Epithelial cell of esophagus (primary cell): ENCODE measurements around the gene DLX6.

Experiments
- DNase-seq: peaks from one replicate; pipeline ENCODE4 v3.0.0; 2010; ENCODE audit warnings: low read depth
- H3K4me3 ChIP-seq: 2 replicates; pipeline ENCODE4 v1.5.1; 2011; ENCODE audit warnings: mild to moderate bottlenecking, low read length, control low read depth
- TF ChIP-seq, protein P1 (sequence below): IDR thresholded peaks from 2 replicates; pipeline ENCODE4 v1.5.1; 2011; ENCODE audit warnings: low read depth, mild to moderate bottlenecking, low read length, control low read depth, inconsistent platforms; ENCODE audit not compliant: insufficient read depth; ENCODE audit errors: missing control alignments

Gene DLX6

DNA sequence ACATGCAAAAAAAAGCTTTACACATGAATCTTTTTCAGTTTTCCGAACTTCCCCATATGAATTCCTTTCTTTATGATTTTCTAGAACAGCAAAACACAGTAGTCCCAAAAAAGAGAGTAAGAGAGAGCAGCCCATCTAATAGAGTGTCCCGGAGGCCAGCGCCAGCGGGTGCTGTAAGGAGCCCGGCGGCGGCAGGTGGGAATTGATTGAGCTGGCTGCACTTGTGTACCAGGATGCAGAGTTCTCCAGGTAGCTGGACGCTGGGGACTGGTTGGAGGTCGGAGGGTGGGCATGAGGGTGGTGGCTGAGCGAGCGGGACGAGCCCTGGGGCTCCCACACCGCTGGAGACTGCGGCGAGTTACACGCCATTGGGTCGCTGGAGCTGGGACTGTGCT lies 15.2 kb downstream of the DLX6 start:
- no peak overlapping the region for H3K4me3 ChIP-seq

DNA sequence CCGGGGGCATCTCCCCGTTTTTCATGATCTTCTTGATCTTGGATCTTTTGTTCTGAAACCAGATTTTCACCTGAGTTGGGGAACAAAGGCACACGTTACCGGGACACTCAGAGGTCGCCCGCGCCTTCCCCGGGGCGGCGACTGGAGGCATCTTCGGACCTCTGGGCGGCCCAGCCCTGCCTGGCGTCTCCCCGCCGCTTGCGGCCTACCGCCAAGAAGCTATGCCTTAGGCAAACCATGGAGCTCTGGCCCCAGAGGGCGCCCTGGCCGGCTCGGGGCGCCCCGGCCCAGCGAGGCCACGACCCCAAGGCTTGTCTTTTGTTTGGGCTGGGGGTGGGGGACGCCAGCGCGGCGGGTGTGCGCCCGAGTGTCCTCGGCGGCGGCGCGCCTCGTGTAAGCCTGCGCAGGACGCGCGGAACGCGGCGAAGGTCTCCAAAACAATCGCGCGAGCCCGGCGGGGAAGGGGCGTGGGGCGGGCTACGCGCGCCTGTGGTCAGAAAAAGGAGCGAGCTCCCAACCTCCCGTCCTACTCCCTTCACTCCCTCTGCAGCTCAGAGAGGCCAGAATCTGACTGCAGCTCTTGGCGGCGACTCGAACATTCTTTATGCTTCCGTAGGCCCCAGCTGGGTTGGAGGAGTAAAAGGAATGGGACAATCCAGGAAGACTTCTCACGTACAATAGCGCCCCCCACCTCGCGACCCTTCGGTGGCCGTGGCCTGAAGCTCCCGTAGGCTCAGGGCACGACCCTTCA lies 15.8 kb downstream of the DLX6 start:
- no peak for DNase-seq
- no peak overlapping the region for H3K4me3 ChIP-seq
- TF ChIP-seq, protein P1, sequence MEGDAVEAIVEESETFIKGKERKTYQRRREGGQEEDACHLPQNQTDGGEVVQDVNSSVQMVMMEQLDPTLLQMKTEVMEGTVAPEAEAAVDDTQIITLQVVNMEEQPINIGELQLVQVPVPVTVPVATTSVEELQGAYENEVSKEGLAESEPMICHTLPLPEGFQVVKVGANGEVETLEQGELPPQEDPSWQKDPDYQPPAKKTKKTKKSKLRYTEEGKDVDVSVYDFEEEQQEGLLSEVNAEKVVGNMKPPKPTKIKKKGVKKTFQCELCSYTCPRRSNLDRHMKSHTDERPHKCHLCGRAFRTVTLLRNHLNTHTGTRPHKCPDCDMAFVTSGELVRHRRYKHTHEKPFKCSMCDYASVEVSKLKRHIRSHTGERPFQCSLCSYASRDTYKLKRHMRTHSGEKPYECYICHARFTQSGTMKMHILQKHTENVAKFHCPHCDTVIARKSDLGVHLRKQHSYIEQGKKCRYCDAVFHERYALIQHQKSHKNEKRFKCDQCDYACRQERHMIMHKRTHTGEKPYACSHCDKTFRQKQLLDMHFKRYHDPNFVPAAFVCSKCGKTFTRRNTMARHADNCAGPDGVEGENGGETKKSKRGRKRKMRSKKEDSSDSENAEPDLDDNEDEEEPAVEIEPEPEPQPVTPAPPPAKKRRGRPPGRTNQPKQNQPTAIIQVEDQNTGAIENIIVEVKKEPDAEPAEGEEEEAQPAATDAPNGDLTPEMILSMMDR = no peak

More for the DNA sequence above, 15.2 kb downstream of the DLX6 start:
- DNase-seq = no peak
- TF ChIP-seq, protein P1 = no peak

DNA sequence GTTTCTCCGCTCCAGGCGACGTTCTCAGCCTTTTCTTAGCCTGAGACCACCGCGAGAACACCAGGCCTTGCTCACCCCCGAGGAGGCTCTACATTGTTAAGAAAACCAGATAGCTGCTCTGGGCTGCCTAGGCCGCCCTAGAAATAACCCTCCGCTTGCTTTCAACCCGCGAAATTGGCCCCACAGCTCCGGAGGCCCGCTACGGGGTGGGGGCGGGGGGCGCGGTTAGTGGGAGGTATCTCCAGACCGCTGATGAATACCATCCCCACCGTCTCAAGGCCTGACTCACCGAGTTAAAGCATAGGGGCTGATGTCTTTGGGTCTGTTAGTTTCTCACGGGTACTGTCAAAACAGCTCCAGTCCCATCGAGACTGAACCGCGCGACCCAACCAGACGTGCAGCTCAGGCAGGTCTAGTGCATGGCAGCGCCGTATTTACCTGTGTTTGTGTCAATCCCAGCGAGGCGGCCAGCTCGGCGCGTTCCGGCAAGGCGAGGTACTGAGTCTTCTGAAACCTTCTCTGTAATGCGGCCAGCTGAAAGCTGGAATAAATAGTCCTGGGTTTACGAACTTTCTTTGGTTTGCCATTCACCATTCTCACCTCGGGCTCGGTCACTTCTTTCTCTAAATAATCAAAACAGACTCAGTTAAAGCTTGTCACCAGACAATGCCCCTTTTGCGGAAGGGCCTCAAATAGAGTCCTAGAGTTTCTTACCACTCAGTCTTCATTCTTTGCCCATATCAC lies 16.6 kb downstream of the DLX6 start:
- no peak for DNase-seq
- TF ChIP-seq, protein P1 = no peak
- no peak overlapping the region for H3K4me3 ChIP-seq

DNA sequence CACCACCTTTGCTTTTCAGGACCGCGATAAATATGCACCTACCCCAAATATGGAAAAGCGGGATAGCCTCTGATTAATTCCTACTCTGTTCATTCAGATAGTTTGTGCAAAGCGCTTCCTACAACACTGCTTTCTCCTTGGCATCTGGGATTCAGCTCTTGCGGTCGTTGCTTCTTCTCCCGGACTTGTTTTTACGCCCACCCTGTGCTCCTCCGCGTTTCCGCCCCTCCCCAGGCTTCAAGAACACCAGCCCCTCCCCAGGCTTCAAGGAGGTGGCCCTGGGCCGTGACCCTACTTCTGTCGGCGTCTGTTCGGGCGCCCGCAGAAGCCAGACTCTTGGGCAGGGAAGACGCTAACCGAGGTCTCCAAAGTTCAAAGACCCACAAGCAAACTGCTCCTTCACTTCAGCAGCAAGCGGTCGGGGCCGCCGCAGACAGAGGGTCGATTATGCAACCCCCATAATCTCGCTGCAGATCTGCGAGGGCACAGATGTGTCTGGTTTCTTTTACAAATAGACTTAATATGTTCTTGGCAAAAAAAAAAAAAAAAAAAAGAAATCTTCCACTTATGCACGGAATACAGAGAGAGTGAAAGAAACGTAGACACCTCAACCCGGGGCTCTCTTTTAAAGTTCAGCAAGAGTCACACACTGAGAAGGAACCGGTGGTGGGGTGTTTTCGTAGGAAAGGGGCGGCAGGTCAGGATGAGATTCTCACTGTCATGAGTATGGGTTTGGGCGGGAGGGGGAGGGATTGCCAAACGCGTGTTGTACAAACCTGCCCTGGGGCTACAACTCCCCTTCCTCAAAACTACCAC lies 17.3 kb downstream of the DLX6 start:
- no peak for DNase-seq
- peak overlapping the region; percentile 79 for H3K4me3 ChIP-seq

DNA sequence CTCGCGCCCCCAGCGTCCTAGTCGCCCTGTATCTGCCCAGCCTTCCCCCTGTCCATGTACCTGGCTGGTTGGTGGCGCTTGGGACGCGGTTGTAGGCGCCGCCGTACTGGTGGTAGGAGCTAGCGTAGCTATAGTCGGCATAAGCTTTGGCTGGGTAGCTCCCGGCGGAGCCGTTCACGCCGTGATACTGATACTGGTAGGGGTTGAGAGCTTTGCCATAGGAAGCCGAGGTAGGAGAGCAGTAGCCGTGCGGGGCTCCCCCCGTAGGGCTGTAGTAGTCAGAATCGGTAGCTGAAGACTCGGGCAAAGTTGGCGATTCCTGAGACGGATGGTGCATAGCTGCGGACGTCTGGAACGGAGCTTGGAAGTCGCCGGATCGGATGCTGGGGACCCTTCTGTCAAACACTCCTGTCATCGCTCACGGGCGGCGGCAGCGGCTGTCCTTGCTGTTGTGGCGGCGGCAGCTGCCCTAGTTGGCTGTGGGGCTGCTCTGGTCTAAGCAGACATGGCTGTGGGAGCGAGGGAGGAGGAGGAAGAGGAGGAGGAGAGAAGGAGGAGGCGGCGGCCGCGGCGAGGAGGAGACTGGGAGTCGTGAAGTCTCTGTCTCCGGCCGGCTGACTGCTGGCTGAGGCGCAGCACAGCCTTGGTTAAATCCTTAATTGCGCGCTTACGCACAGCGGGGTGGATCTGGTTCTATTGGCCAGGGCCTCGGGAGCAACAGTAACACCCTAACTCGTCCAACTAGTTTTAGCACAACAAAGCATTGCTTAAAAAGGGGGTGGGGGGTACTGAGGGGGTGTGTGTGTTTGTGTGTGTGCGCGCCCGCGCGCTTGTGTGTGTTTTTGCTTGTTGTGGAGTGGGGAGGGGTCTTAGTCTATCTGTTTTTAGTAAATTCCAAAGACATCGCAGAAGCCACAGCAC lies 19.1 kb downstream of the DLX6 start, which contains the start of gene DLX5:
Gene DLX5, minus strand, starts transcription at position 623 of the 921 bp plus-strand sequence. Its CDS starts 208 bp downstream, at position 415.
- H3K4me3 ChIP-seq = peak within 1 kb of the TSS; percentile 79
- DNase-seq = peak; percentile 80
- TF ChIP-seq, protein P1 = no peak

More for the DNA sequence above, 17.3 kb downstream of the DLX6 start:
- TF ChIP-seq, protein P1 = no peak

DNA sequence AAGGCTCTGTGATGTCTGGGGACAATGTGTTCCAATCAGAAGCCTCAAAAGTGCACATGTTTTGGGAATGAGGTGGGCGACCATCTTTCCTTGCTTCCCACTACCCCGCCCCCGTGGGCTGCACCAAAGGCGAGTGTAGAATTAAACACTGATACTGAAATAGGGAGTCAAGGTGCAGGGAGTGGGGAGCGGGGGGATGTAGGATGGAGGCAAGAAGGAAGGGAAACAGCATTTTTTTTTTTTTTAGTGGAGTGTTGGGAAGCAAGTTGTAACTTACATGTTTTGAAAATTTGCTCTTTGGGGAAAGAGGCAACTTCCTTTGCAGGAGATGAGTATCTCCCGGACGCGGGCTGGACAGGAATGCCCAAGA lies 19.8 kb downstream of the DLX6 start:
- peak overlapping the region; percentile 79 for H3K4me3 ChIP-seq
- no peak for DNase-seq
- TF ChIP-seq, protein P1 = no peak
